Stomach (tissue), 4 donors: ENCODE measurements around the gene FRMD4B.

ENCODE experiments used
- EP300 ChIP-seq: sonication (generic); formaldehyde crosslinking; IDR thresholded peaks from one replicate; pipeline ENCODE4 v1.6.1; 2017; ENCODE audit warnings: antibody characterized with exemption
- POLR2A ChIP-seq, 4 donors: fragments of 450-650 bp; IDR thresholded peaks; one replicate each; pipeline ENCODE4 v1.6.1; 2016; ENCODE audit warnings: antibody characterized with exemption in 4 of 4, control low read depth in 2 of 4, mild to moderate bottlenecking in 1 of 4, moderate library complexity in 1 of 4
- POLR2AphosphoS5 ChIP-seq, 3 donors: sonication (generic); formaldehyde crosslinking; IDR thresholded peaks; one replicate each; pipeline ENCODE4 v1.6.1; 2016; ENCODE audit warnings: antibody characterized with exemption in 3 of 3
- TF ChIP-seq, protein P1 (sequence below), 7 experiments: fragments of 450-650 bp in 4 of 7; fragments of 200-600 bp in 3 of 7; sonication (generic) in 3 of 7; IDR thresholded peaks; one replicate each; pipeline ENCODE4 v1.5.1; 2016 to 2019; ENCODE audit warnings: antibody characterized with exemption in 7 of 7, control low read depth in 2 of 7, mild to moderate bottlenecking in 1 of 7

- TF ChIP-seq, protein P1, sequence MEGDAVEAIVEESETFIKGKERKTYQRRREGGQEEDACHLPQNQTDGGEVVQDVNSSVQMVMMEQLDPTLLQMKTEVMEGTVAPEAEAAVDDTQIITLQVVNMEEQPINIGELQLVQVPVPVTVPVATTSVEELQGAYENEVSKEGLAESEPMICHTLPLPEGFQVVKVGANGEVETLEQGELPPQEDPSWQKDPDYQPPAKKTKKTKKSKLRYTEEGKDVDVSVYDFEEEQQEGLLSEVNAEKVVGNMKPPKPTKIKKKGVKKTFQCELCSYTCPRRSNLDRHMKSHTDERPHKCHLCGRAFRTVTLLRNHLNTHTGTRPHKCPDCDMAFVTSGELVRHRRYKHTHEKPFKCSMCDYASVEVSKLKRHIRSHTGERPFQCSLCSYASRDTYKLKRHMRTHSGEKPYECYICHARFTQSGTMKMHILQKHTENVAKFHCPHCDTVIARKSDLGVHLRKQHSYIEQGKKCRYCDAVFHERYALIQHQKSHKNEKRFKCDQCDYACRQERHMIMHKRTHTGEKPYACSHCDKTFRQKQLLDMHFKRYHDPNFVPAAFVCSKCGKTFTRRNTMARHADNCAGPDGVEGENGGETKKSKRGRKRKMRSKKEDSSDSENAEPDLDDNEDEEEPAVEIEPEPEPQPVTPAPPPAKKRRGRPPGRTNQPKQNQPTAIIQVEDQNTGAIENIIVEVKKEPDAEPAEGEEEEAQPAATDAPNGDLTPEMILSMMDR (IDR thresholded peaks at IDR 0.05) = no peak
- TF ChIP-seq EP300 (no peak), POLR2A (IDR thresholded peaks at IDR 0.05) (no peak), POLR2AphosphoS5 (IDR thresholded peaks at IDR 0.05) (no peak)
These were observed 60.7 kb downstream of the FRMD4B start for GRCh38 chr3:69325151-69325550.
